HEK293T (cell line): Measurements from ENCODE around the gene TMEM248.
"Not testable (repeated sequence)": the region's sequence is repeated elsewhere in the genome, so short reads cannot be mapped to it uniquely, and the experiment has no call there.

Experiments used
- CTCF ChIA-PET: fragments of 350-600 bp; formaldehyde crosslinking; extraction: SDS; loops from one replicate; lab custom pipeline; 2021; ENCODE audit warnings: antibody characterized with exemption, inconsistent platforms; lab: Yijun Ruan, JAX
- POLR2A ChIA-PET: fragments of 350-600 bp; formaldehyde crosslinking; extraction: SDS; loops from one replicate; lab custom pipeline; 2020; ENCODE audit warnings: antibody characterized with exemption, inconsistent platforms; lab: Yijun Ruan, JAX
- DNase-seq: peaks from one replicate; pipeline ENCODE4 v3.0.0; 2012; ENCODE audit warnings: mixed read lengths; ENCODE audit errors: extremely low spot score
- ARNT ChIP-seq: fragments of 450-650 bp; IDR thresholded peaks from 2 replicates; pipeline ENCODE4 v1.6.1; 2017; ENCODE audit warnings: mild to moderate bottlenecking
- BHLHE40 ChIP-seq: fragments of 450-650 bp; IDR thresholded peaks from 2 replicates; pipeline ENCODE4 v1.6.1; 2016; ENCODE audit warnings: mild to moderate bottlenecking, moderate library complexity, borderline replicate concordance
- CTBP1 ChIP-seq: fragments of 450-650 bp; IDR thresholded peaks from 2 replicates; pipeline ENCODE4 v1.6.1; 2016; ENCODE audit warnings: borderline replicate concordance
- ELF4 ChIP-seq: fragments of 450-650 bp; IDR thresholded peaks from 2 replicates; pipeline ENCODE4 v1.6.1; 2017; ENCODE audit warnings: antibody characterized with exemption
- FOXA1 ChIP-seq: fragments of 450-650 bp; IDR thresholded peaks from 2 replicates; pipeline ENCODE4 v1.6.1; 2016; ENCODE audit warnings: mild to moderate bottlenecking
- FOXK2 ChIP-seq: fragments of 450-650 bp; IDR thresholded peaks from 2 replicates; pipeline ENCODE4 v1.6.1; 2016; ENCODE audit warnings: mild to moderate bottlenecking
- FOXM1 ChIP-seq: fragments of 450-650 bp; IDR thresholded peaks from 2 replicates; pipeline ENCODE4 v1.6.1; 2017; ENCODE audit warnings: mild to moderate bottlenecking, borderline replicate concordance
- HDGF ChIP-seq: fragments of 450-650 bp; IDR thresholded peaks from 2 replicates; pipeline ENCODE4 v1.6.1; 2017; ENCODE audit warnings: antibody characterized with exemption, borderline replicate concordance
- L3MBTL2 ChIP-seq: fragments of 450-650 bp; conservative IDR thresholded peaks from 2 replicates; pipeline ENCODE4 v1.6.1; 2016; ENCODE audit warnings: mild to moderate bottlenecking
- LEF1 ChIP-seq: fragments of 450-650 bp; IDR thresholded peaks from 2 replicates; pipeline ENCODE4 v1.6.1; 2017; ENCODE audit warnings: mild to moderate bottlenecking, borderline replicate concordance
- NFRKB ChIP-seq: fragments of 450-650 bp; IDR thresholded peaks from 2 replicates; pipeline ENCODE4 v1.6.1; 2016; ENCODE audit warnings: mild to moderate bottlenecking, moderate library complexity
- PKNOX1 ChIP-seq: fragments of 450-650 bp; IDR thresholded peaks from 2 replicates; pipeline ENCODE4 v1.6.1; 2016
- SP1 ChIP-seq: fragments of 450-650 bp; IDR thresholded peaks from 2 replicates; pipeline ENCODE4 v1.6.1; 2017
- SUZ12 ChIP-seq: fragments of 450-650 bp; IDR thresholded peaks from 2 replicates; pipeline ENCODE4 v1.6.1; 2016; ENCODE audit warnings: mild to moderate bottlenecking
- TARDBP ChIP-seq: fragments of 450-650 bp; IDR thresholded peaks from 2 replicates; pipeline ENCODE4 v1.6.1; 2016
- ZNF384 ChIP-seq: fragments of 450-650 bp; IDR thresholded peaks from 2 replicates; pipeline ENCODE4 v1.6.1; 2016

The TMEM248 gene

DNA sequence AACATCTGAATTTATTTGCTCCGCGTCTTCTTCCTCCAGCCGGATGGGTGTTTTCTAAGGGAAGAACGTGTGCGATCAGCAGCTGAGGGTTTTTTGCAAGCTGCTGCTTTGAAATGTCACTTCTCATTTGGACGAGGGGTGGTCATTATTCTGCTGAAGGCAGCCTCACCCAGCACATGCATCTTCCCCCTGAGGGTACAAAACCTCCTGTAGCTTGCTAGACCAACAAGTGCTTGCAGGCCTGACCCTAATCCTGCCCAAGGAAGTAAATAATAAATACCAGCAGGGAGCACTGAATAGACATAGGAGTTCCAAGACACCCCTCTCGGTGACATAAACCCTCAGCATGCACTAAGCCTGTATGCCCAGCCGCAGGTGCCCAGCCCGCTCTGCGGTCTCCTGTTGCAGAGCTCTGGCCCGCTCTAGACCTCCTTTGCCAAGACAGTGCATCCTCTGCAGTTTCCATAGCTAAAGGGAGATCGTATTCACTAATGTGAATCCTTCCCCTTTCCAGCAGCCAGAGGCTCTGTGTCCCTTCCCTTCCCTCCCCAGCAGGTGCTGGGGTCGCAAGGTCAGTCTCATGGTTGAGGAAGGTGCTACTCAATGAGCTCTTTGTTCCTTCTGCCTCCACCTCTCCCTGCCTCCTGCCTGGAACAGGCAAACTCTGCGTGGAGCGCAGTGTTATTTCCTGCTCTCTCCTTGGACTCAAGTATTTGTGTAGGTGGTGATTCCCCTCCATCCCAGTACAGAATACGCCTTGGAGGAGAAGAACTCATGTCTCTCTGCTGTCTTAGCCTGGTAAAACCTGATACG lies 37.7 kb downstream of the TMEM248 start:
- DNase-seq, result no peak

GRCh38 chr7:66960192-66960591 lies 39.2 kb downstream of the TMEM248 start:
- POLR2A ChIA-PET, result no interaction called here
- TF ChIP-seq TARDBP (no peak), L3MBTL2 (no peak), PKNOX1 (no peak), BHLHE40 (no peak), SP1 (no peak), ZNF384 (no peak), ARNT (no peak), LEF1 (no peak), HDGF (no peak), FOXK2 (no peak), CTBP1 (no peak), ELF4 (no peak), FOXA1 (no peak), SUZ12 (no peak), FOXM1 (no peak), NFRKB (no peak)
- no peak for DNase-seq
- CTCF ChIA-PET, result no interaction called here

More for the DNA sequence above, 37.7 kb downstream of the TMEM248 start:
- TF ChIP-seq FOXA1 (no peak), BHLHE40 (no peak), ZNF384 (no peak), CTBP1 (no peak), NFRKB (no peak), LEF1 (no peak), ARNT (no peak), ELF4 (no peak), L3MBTL2 (no peak), FOXK2 (no peak), HDGF (no peak), TARDBP (no peak), FOXM1 (no peak), SUZ12 (no peak), PKNOX1 (no peak), SP1 (no peak)
- ChIA-PET POLR2A (no interaction called here), CTCF (no interaction called here)

DNA sequence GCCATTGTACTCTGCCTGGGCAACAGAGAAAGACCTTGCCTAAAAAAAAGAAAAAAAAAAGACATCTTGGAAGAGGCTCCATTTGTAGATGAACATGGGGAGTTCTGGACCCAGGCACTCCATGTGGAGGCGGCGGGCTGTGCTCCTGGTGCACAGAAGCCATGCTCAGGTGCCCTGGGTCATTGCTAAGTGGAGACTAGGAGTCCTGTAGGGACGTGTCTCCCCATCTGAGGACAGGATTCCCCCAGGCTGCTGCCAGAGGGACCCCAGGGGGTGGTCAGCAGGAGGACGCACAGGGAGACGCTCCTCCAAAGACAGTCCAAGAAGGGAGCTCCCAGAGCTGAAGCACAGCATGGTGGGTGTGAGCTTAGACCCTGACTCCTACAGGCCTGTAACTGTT lies 40.1 kb downstream of the TMEM248 start:
- no peak for TF ChIP-seq BHLHE40
- TF ChIP-seq FOXM1, result no peak
- TF ChIP-seq SUZ12, result no peak
- TF ChIP-seq L3MBTL2, result no peak
- TF ChIP-seq ZNF384, result no peak
- TF ChIP-seq ELF4, result no peak
- TF ChIP-seq ARNT, result no peak
- no peak for TF ChIP-seq FOXA1
- DNase-seq, result no peak
- ChIA-PET CTCF (no interaction called here), POLR2A (no interaction called here)

DNA sequence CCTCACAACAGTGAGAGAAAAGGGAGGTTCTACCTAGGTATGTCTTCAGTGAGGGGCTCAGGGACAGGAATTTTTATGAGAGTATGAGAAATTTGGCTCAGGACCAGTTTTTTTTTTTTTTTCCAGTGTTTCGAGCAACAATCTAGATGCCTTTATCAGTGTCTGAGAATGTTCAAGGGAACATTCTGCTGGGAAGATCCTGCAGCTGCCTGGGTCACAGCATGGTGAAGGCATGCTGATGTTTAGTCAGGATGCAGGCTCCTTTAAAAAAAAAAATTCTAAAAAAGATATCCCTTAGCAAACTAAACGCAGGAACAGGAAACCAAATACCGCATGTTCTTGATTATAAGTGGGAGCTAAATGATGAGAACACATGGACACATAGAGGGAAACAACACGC lies 43.4 kb downstream of the TMEM248 start:
- DNase-seq, result no peak
- POLR2A ChIA-PET, result no interaction called here
- TF ChIP-seq PKNOX1, result no peak
- TF ChIP-seq LEF1, result no peak
- no peak for TF ChIP-seq SP1
- TF ChIP-seq ZNF384, result no peak
- no peak for TF ChIP-seq TARDBP
- no peak for TF ChIP-seq FOXA1
- no peak for TF ChIP-seq NFRKB
- CTCF ChIA-PET, result no interaction called here

DNA sequence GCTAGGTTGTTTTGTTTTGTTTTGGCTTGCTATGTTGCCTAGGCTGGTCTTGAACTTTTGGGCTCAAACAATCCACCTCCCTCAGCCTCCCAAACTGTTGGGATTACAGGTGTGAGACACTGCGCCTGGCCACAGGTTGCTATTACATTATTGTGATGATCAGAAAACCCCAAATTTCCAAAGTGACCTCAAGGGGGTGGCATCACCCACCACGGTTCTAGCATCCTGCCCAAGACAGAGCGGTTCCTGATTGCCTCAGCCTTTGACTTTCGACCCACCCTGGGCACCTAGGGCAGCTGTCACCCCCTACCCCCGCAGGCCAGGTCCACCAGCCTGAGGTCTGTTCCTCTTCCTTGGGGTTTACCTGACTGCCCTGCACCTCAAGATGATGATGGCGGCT lies 46.0 kb downstream of the TMEM248 start:
- no peak for TF ChIP-seq FOXM1
- no peak for TF ChIP-seq ELF4
- TF ChIP-seq CTBP1, result no peak
- TF ChIP-seq HDGF, result no peak
- no peak for TF ChIP-seq L3MBTL2
- no peak for TF ChIP-seq TARDBP
- no peak for TF ChIP-seq SP1
- no peak for TF ChIP-seq PKNOX1
- no peak for TF ChIP-seq LEF1
- no peak for TF ChIP-seq SUZ12
- TF ChIP-seq ZNF384, result no peak
- no peak for TF ChIP-seq ARNT
- no peak for TF ChIP-seq FOXA1
- no peak for TF ChIP-seq NFRKB
- TF ChIP-seq BHLHE40, result no peak
- ChIA-PET CTCF (no interaction called here), POLR2A (no interaction called here)
- no peak for DNase-seq

DNA sequence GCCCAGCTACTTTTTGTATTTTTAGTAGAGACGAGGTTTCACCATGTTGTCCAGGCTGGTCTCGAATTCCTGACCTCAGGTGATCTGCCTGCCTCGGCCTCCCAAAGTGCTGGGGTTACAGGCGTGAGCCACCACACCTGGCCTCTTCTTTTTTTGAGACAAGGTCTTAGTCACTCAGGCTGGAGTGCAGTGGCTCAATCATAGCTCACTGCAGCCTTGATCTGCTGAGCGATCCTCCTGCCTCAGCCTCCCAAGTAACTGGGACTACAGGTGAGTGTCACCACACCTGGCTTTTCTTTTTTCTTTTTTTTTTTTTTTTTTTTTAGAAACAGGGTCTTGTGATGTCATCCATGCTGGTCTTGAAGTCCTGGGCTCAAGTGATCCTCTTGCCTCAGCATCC lies 48.0 kb downstream of the TMEM248 start:
- CTCF ChIA-PET, POLR2A ChIA-PET: not testable (repeated sequence)

More for the DNA sequence above, 48.0 kb downstream of the TMEM248 start:
- DNase-seq, result not testable (repeated sequence)
